Gastroesophageal sphincter (tissue), 3 donors: ENCODE results near the gene ABCA4.

Experiments used
- CTCF ChIP-seq, 4 experiments: fragments of 200-600 bp in 2 of 4; fragments of 450-650 bp in 2 of 4; sonication (generic) in 1 of 4; IDR thresholded peaks; one replicate each; pipeline ENCODE4 v1.5.1; 2017 to 2019; ENCODE audit warnings: antibody characterized with exemption in 4 of 4, mild to moderate bottlenecking in 2 of 4, moderate library complexity in 2 of 4
- EP300 ChIP-seq: sonication (generic); formaldehyde crosslinking; IDR thresholded peaks from one replicate; pipeline ENCODE4 v1.6.1; 2017; ENCODE audit warnings: antibody characterized with exemption, mild to moderate bottlenecking
- POLR2A ChIP-seq, 2 donors: fragments of 450-650 bp; IDR thresholded peaks; one replicate each; pipeline ENCODE4 v1.6.1; 2017; ENCODE audit warnings: antibody characterized with exemption in 2 of 2, mild to moderate bottlenecking in 2 of 2, moderate library complexity in 1 of 2
- POLR2AphosphoS5 ChIP-seq: sonication (generic); formaldehyde crosslinking; IDR thresholded peaks from one replicate; pipeline ENCODE4 v1.6.1; 2017; ENCODE audit warnings: antibody characterized with exemption

- TF ChIP-seq POLR2A (IDR thresholded peaks at IDR 0.05) (no peak), CTCF (IDR thresholded peaks at IDR 0.05) (no peak), EP300 (no peak), POLR2AphosphoS5 (no peak)
Observed at GRCh38 chr1:94124538-94124937, 3.6 kb upstream of the ABCA4 start.
